Measurements from ENCODE around the gene OXCT1. TPM values are rescaled to one million over a fixed set of nuclear protein-coding genes. Genes with fewer than 3 reads are reported as not detected.

Gene OXCT1
- total RNA-seq, 1 experiment from 2014 or later: 20.6 TPM

DNA sequence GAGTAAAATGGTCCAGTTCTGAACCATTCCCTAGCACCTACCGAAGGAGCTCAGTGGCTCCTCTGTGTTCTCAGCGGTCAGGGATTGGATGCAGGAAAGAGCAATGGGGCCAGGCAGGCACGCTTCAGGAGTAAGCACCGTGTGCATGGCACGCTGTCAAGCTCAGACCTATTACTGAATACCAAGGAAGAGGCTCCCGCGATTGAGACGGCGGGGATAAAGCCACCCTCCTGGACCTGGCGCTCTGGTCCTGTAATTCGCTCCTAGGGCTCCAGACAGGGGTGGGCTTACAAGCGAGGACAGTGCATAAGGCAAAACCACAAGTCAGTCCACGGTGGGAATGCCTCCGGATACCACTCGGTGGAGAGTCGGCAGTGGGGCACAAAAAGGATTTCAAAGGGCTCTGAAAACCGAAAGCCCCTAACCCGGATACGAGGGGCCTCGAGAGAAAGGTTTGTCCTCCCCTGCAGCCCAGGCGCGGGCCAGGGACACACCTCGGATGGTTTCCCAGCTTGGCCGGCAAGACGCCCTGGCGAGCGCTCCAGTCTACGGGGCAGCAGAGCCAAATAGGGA is 988 bp downstream of the OXCT1 start:
- H3K4me3 Mint-ChIP-seq: peak overlapping the region; percentile 83
- CTCF ChIA-PET: interaction anchor here (0.6 to 2.2 kb wide), 3 partner anchors 13 to 1020 kb away, joined by 3 to 8 read pairs (median 6); no protein-coding TSS in a partner anchor

DNA sequence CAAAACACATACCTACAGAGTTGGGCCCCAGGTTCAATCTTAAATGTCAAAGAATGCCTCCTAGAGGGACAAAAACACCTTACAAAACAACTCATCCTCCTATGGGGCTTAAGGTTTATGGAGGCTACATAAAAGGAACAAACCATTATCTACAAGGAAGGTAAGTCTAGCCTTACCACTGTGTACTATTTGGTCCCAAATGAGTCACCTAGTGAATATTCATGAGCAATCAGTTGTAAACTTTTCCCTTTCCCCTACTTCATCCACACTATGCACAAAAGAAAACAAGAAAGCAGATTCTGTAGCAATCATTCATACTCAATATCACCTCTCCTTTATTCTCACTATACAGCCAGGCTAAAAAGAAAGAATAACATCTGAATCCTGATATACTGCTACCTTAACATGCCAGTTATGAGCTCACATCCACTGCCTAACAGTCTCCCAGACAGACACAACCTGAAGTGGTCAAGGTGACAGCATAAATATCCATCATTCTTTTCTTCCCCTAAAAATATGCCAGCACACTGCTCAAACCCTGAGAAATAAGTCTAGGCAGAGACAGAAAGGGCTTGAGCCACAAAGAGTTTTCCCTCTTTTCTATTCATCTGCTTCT is 6.2 kb downstream of the OXCT1 start:
- POLR2A ChIA-PET: no interaction called here
- ATAC-seq: no peak
- no peak overlapping the region for H3K4me3 Mint-ChIP-seq
- peaks cover 3% of the 10 kb centered on the region for H3K4me1 Mint-ChIP-seq
- no peak for TF ChIP-seq NFATC4 (CRISPR knock-in tag; IDR thresholded peaks at IDR 0.05)
- CTCF ChIA-PET: no interaction called here
- H3K36me3 Mint-ChIP-seq: peaks cover 6% of the 10 kb centered on the region; the same call in 1 of the 2 replicates
- no peak overlapping the region for H3K27ac Mint-ChIP-seq
- H3K9me3 Mint-ChIP-seq: no peaks in the 10 kb centered on the region
- H3K27me3 Mint-ChIP-seq (ENCODE audit: low read depth): peaks cover 10% of the 10 kb centered on the region
- DNase-seq (ENCODE audit: low spot score): no peak

More for the DNA sequence above, 988 bp downstream of the OXCT1 start:
- ATAC-seq (peak; percentile 24), DNase-seq (ENCODE audit: low spot score) (peak; percentile 55)
- Mint-ChIP-seq H3K36me3 (no peaks in the 10 kb centered on the region), H3K4me1 (peaks cover 9% of the 10 kb centered on the region), H3K9me3 (no peaks in the 10 kb centered on the region), H3K27me3 (ENCODE audit: low read depth) (peaks cover 43% of the 10 kb centered on the region), H3K27ac (no peak overlapping the region)
- POLR2A ChIA-PET: interaction anchor here (0.7 to 1.0 kb wide), 2 partner anchors 34 to 35 kb away, joined by 3 read pairs; partner anchors contain the start of gene RIMOC1
- TF ChIP-seq NFE2L1 (CRISPR knock-in tag; IDR thresholded peaks at IDR 0.05): 0 out of 2 replicates have a peak, but pooled peaks have one; percentile 15
- TF ChIP-seq, protein P1, sequence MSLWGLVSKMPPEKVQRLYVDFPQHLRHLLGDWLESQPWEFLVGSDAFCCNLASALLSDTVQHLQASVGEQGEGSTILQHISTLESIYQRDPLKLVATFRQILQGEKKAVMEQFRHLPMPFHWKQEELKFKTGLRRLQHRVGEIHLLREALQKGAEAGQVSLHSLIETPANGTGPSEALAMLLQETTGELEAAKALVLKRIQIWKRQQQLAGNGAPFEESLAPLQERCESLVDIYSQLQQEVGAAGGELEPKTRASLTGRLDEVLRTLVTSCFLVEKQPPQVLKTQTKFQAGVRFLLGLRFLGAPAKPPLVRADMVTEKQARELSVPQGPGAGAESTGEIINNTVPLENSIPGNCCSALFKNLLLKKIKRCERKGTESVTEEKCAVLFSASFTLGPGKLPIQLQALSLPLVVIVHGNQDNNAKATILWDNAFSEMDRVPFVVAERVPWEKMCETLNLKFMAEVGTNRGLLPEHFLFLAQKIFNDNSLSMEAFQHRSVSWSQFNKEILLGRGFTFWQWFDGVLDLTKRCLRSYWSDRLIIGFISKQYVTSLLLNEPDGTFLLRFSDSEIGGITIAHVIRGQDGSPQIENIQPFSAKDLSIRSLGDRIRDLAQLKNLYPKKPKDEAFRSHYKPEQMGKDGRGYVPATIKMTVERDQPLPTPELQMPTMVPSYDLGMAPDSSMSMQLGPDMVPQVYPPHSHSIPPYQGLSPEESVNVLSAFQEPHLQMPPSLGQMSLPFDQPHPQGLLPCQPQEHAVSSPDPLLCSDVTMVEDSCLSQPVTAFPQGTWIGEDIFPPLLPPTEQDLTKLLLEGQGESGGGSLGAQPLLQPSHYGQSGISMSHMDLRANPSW (CRISPR knock-in tag; conservative IDR thresholded peaks at IDR 0.05; ENCODE audit: low read depth): no peak

DNA sequence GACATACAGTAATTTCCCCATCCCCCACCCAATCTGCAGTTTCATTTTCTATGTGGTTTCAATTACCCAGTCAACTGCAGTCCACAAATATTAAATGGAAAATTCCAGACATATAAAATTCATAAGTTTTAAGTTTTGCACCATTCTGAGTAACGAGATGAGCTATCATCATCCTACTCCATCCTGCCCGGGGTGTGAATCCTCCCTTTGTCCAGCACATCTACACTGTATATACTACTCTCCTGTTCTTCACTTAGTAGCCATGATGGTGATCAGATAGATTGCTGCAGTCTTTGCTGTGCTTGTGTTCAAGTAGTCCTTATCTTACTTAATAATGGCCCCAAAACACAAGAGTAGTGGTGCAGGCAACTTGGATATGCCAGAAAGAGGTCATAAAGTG is 11.3 kb downstream of the OXCT1 start:
- H3K4me3 Mint-ChIP-seq: no peak overlapping the region
- no peaks in the 10 kb centered on the region for H3K9me3 Mint-ChIP-seq
- ChIA-PET CTCF (interaction anchor here (1.4 kb wide), 1 partner anchor 199 kb away, joined by 4 read pairs; no protein-coding TSS in a partner anchor), POLR2A (no interaction called here)
- ATAC-seq (no peak), DNase-seq (ENCODE audit: low spot score) (no peak)
- no peaks in the 10 kb centered on the region for H3K4me1 Mint-ChIP-seq
- no peaks in the 10 kb centered on the region for H3K27me3 Mint-ChIP-seq (ENCODE audit: low read depth)
- TF ChIP-seq ZNF317 (CRISPR knock-in tag; IDR thresholded peaks at IDR 0.05; ENCODE audit: borderline replicate concordance, low read depth) (no peak), ERG (CRISPR knock-in tag; IDR thresholded peaks at IDR 0.05) (no peak)
- TF ChIP-seq, protein P1 (CRISPR knock-in tag; conservative IDR thresholded peaks at IDR 0.05; ENCODE audit: low read depth): no peak
- peaks cover 7% of the 10 kb centered on the region; the same call in 1 of the 2 replicates for H3K36me3 Mint-ChIP-seq
- H3K27ac Mint-ChIP-seq: no peak overlapping the region

- Mint-ChIP-seq H3K4me1 (no peaks in the 10 kb centered on the region), H3K27me3 (ENCODE audit: low read depth) (no peaks in the 10 kb centered on the region), H3K4me3 (no peak overlapping the region), H3K9me3 (no peaks in the 10 kb centered on the region), H3K36me3 (peaks cover 7% of the 10 kb centered on the region; the same call in 1 of the 2 replicates), H3K27ac (no peak overlapping the region)
- TF ChIP-seq ATF2 (CRISPR knock-in tag; IDR thresholded peaks at IDR 0.05; ENCODE audit: borderline replicate concordance, low read depth) (no peak), PRRX2 (CRISPR knock-in tag; IDR thresholded peaks at IDR 0.05) (no peak)
- DNase-seq (ENCODE audit: low spot score) (no peak), ATAC-seq (no peak)
- ChIA-PET POLR2A (no interaction called here), CTCF (interaction anchor here (1.4 kb wide), 1 partner anchor 200 kb away, joined by 4 read pairs; no protein-coding TSS in a partner anchor)
These were observed 12.2 kb downstream of the OXCT1 start for GRCh38 chr5:41857989-41858388.

Data from WTC11 (cell line).